ENCODE measurements around the gene EGF.

The EGF gene

GRCh38 chr4:109994415-109994827 is 81.7 kb downstream of the EGF start:
- no peak for DNase-seq (ENCODE audit: low read depth in 2 of 2)

- DNase-seq (ENCODE audit: low read depth in 2 of 2), result no peak
These were observed 83.8 kb downstream of the EGF start for GRCh38 chr4:109996526-109996925.

DNA sequence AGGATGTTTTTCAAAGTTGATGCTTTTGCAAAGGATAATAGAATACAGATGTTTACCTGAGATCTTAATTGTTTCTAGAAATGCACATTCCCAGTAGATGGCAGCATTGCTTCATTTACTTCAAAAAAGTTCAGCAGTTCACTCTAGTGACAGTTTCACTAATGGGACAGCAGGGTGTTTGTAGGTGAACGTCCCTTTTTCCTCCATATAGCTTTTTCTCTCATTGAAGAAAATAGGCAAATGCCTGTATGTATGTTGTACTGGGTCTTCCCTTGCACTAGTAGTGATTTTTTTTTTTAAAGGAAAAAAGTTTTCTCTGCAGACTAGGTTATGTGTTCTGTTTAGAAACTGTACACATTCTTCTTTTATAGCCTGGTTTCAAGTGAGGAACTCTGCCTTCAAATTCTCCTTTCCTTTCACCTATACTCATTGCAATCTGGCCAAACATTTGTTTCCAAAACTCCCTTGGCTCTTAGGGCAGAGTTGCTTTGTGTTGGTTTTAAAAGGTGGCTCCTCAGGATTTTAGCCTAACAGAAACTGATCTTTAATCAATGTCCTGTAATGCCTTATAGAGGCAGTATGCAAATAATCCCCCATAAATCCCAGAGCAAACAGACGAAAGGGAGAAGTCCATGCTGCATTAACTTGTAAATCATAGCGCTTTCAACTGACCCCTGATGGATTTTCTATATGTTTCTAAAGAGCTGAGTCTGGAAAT is 86.3 kb downstream of the EGF start:
- DNase-seq (ENCODE audit: low read depth in 2 of 2), result no peak

GRCh38 chr4:109999585-109999912 is 86.9 kb downstream of the EGF start:
- DNase-seq (ENCODE audit: low read depth in 2 of 2), result no peak

DNA sequence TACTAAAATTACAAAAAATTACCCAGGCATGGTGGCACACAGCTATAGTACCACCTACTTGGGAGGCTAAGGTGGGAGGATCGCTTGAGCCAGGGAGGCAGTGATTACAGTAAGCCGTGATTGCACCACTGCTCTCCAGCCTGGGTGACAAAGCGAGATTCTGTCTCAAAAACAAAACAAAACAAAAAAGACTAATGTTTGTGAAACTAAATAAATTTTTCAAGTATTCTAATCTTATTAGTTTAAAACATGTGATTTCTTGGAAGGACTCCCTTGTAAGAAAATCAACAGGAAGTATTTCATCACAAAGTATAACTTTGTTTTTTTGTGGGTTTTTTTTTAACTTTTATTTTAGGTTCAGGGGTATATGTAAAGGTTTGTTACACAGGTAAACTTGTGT is 89.6 kb downstream of the EGF start:
- no peak for DNase-seq (ENCODE audit: low read depth in 2 of 2)

DNA sequence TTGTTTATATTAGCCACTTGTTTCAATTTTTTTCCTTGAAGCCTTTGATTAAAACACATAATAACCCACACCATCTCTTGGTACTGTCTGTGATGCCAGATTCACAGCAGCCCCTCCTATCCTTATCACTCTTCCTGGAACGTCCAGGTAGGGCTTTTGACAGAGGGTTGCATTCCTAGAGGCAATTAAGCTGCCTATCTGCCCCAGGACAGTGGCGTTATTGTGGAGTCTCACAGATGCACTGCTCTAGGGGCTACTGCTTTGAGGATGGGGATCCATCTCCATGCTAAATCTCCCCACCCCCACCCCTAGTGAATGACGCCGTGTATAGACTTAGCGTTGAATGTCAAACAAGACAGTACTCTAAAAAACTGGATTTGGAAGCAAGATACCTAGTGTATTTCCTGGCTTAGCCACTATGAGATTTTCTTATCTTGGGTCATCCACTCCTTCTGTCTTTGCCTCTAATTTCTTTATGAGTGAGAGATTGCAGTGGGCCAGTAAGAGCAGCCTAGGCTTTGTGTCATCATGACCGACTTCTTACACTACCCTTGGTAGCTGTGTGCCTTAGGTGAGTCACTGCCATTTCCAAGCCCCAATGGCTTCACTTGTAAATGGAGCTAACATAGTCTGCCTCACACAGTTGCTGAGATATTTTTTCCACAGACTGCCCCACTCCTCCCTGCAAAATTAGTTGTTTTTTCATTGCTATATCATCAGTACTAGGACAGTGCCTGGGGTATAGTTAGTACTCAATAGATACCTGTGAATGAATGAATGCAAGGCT is 90.9 kb downstream of the EGF start:
- DNase-seq (ENCODE audit: low read depth in 2 of 2), result no peak

DNA sequence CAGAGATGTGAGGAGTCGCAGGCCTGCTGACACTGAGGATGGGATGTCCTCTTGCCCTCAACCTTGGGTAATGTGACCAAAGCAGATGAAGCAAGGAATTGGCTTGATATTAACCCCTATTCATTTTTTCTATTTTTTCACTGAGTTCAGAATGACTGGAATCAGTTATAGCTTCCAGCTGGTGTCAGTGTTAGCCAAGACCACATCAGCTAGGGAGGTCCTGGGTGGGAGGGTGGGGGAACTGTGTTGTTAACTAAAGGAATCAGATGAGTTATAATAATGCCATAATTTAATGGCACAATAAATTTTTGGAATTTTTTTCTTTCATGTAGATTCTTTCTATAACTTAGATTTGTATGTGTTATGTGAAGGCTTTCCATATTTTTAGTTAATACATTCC is 91.9 kb downstream of the EGF start:
- no peak for DNase-seq (ENCODE audit: low read depth in 2 of 2)

- no peak for DNase-seq (ENCODE audit: low read depth in 2 of 2)
These were observed 92.9 kb downstream of the EGF start for GRCh38 chr4:110005461-110006056.

- DNase-seq (ENCODE audit: low read depth in 2 of 2), result no peak
These were observed 94.5 kb downstream of the EGF start for GRCh38 chr4:110007217-110007616.

GRCh38 chr4:110008540-110008939 is 95.9 kb downstream of the EGF start:
- DNase-seq (ENCODE audit: low read depth in 2 of 2), result no peak

- no peak for DNase-seq (ENCODE audit: low read depth in 2 of 2)
These were observed 96.9 kb downstream of the EGF start for GRCh38 chr4:110009550-110009949.

GRCh38 chr4:110010797-110011196 is 98.1 kb downstream of the EGF start:
- no peak for DNase-seq (ENCODE audit: low read depth in 2 of 2)

DNA sequence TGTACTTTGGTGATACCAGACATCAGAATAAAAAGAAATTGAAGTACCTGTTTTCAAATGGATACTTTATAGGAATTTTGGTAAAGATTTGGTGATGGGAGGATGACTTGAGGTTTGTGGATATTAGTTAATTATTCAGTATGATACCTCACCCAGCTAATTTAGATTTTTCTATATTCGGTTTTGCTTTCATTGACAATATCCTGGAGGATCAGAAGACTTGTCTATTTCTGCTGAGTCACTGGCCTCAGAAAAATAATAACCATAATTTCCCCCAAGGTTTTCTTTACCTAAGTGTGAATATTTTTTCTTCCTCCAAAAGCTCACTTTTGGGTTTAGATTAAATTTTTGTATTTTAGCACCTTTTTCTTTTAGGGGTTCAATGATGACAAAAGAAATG is 100.2 kb downstream of the EGF start:
- DNase-seq (ENCODE audit: low read depth in 2 of 2), result no peak

GRCh38 chr4:110014233-110014632 is 101.5 kb downstream of the EGF start:
- no peak for DNase-seq (ENCODE audit: low read depth in 2 of 2)

- no peak for DNase-seq (ENCODE audit: low read depth in 2 of 2)
These were observed 106.5 kb downstream of the EGF start for GRCh38 chr4:110019153-110019552.

DNA sequence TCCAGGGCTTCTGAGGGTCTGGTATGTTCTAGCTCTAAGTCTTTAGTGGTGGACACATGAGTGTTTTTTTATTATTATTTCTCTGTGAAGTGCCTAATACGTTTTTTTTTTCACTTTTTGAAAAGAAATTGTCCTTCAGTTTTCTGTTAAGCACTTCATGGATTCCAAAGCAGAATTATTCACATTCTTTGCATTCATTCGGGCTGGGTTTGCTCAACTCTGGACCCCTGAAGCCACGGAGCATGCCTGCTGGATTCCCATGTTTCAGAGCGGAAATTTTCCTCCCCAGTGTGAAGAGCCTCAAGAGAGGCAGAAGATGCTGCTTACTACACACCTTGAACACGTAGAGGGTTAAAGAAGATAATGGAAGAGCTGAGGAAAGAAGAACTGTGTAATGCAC is 107.5 kb downstream of the EGF start:
- no peak for DNase-seq (ENCODE audit: low read depth in 2 of 2)

- no peak for DNase-seq (ENCODE audit: low read depth in 2 of 2)
These were observed 108.2 kb downstream of the EGF start for GRCh38 chr4:110020646-110021443.

DNA sequence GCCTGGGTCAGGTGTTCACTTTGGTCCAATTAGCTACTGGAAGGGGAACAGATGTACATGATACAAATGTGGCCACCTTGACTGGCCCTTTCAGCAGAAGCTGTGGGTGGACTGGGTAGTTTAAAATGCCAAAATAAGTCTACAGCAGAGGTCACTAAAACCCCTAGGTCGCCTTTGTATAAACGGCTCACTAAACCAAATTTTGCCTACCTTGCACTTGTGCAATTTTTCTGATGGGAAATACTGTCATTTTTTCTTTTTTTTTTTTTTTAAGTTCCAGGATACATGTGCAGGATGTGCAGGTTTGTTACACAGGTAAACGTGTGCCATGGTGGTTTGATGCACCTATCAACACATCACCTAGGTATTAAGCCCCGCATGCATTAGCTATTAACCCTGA is 109.8 kb downstream of the EGF start:
- DNase-seq (ENCODE audit: low read depth in 2 of 2), result no peak

- no peak for DNase-seq (ENCODE audit: low read depth in 2 of 2)
These were observed 112.4 kb downstream of the EGF start for GRCh38 chr4:110025056-110025455.

GRCh38 chr4:110025718-110026117 is 113.0 kb downstream of the EGF start:
- DNase-seq (ENCODE audit: low read depth in 2 of 2), result no peak

- no peak for DNase-seq (ENCODE audit: low read depth in 2 of 2)
These were observed 119.9 kb downstream of the EGF start for GRCh38 chr4:110032603-110033002.

- no peak for DNase-seq (ENCODE audit: low read depth in 2 of 2)
These were observed 120.8 kb downstream of the EGF start for GRCh38 chr4:110033355-110034025.

All from activated CD8-positive, alpha-beta memory T cell treated with anti-CD3 and anti-CD28 coated beads for 4 hours (primary cell).